C4-2B (cell line): ENCODE data around the gene MRPL27.

Source experiments
- H3K27ac ChIP-seq: fragments of 450-650 bp; 2 replicates; pipeline ENCODE4 v1.5.1; 2017
- CTCF ChIP-seq: fragments of 450-650 bp; conservative IDR thresholded peaks from 2 replicates; pipeline ENCODE4 v1.5.1; 2017; ENCODE audit warnings: mild to moderate bottlenecking
- ZFX ChIP-seq: fragments of 450-650 bp; IDR thresholded peaks from 2 replicates; pipeline ENCODE4 v1.6.1; 2017

MRPL27 gene

GRCh38 chr17:50393700-50394099, 20.7 kb upstream of the MRPL27 start:
- no peak overlapping the region for H3K27ac ChIP-seq
- no peak for TF ChIP-seq CTCF
- TF ChIP-seq ZFX: no peak

GRCh38 chr17:50392621-50393020, 19.6 kb upstream of the MRPL27 start:
- no peak for TF ChIP-seq CTCF
- TF ChIP-seq ZFX: no peak
- no peak overlapping the region for H3K27ac ChIP-seq

- no peak overlapping the region for H3K27ac ChIP-seq
- TF ChIP-seq CTCF (no peak), ZFX (no peak)
Measured at GRCh38 chr17:50389534-50389933, 16.6 kb upstream of the MRPL27 start.

- no peak overlapping the region for H3K27ac ChIP-seq
- no peak for TF ChIP-seq ZFX
- no peak for TF ChIP-seq CTCF
Measured at GRCh38 chr17:50388728-50389127, 15.7 kb upstream of the MRPL27 start.

GRCh38 chr17:50386510-50386909, 13.5 kb upstream of the MRPL27 start:
- TF ChIP-seq CTCF (no peak), ZFX (no peak)

GRCh38 chr17:50382931-50383330, 9.9 kb upstream of the MRPL27 start:
- TF ChIP-seq ZFX (no peak), CTCF (no peak)
- H3K27ac ChIP-seq: no peak overlapping the region

More at GRCh38 chr17:50386510-50386909, 13.5 kb upstream of the MRPL27 start:
- no peak overlapping the region for H3K27ac ChIP-seq

- TF ChIP-seq CTCF (no peak), ZFX (no peak)
Measured at GRCh38 chr17:50381920-50382319, 8.9 kb upstream of the MRPL27 start.

More at GRCh38 chr17:50381920-50382319, 8.9 kb upstream of the MRPL27 start:
- no peak overlapping the region for H3K27ac ChIP-seq
